Raji (cell line): Measurements from ENCODE around the gene ARHGAP31.

Experiments used
- POLR2A ChIP-seq: IDR thresholded peaks from 2 replicates; pipeline ENCODE4 v1.6.1; 2011; ENCODE audit warnings: low read depth, low read length, control low read depth; ENCODE audit not compliant: insufficient read depth

ARHGAP31 gene

GRCh38 chr3:119326976-119327375 lies 32.8 kb downstream of the ARHGAP31 start:
- no peak for TF ChIP-seq POLR2A

DNA sequence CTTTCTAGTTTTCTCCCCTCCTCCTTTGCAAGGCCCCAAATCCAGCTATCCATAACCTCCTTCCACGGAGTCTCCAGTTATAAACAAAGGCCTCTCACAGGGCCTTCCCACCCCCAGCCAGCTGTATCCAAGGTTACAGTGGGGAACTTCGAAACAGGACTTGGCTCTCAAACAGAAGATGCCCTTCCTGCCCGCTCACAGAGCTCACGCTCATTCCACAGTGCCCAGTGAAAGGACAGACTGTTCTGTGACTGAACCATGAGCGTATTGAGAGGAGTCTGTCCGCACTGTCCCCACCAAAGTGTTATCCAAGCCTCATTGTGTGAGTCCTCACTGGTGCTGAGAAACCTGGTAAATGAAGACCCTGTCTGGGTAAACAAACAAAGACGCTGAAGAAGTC lies 35.4 kb downstream of the ARHGAP31 start:
- TF ChIP-seq POLR2A: no peak

DNA sequence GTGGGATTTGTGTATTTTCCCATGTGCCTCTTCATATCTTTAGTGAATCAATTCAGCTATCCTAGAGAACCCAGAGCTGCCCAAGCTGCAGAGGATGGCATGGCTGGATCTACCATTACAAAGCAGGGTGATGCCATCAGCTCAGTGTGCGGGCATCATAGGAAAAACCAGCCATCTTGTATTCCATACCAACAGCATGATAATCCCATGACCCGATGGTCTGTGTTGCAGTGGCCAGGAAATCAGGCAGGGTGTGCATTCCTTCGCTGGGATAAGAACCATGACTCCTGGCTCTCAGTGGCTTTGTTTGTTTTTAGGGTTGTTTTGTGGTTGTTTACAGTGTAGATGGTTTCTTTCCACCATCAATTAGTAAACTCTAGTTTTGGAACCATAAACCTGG lies 36.0 kb downstream of the ARHGAP31 start:
- TF ChIP-seq POLR2A: no peak

DNA sequence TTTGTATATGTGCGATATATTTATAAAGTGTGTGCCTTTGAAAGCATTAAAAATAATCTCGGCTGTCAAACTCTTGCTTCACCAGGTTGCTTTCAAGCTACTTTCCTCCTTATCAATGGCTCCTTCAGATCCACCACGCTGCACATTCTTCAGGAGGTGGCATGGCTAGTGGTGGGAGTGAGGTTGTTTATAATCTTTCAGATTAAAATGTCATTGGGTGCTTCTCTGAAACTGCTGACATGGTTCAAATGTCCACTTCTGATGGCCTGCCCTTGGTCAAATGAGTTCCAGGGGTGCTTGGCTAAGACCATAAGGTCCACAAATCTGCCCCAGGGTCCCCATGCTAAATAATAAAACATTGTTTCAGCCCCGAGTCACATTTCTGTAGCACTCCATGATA lies 36.7 kb downstream of the ARHGAP31 start:
- no peak for TF ChIP-seq POLR2A

GRCh38 chr3:119331661-119332060 lies 37.5 kb downstream of the ARHGAP31 start:
- TF ChIP-seq POLR2A: no peak

- no peak for TF ChIP-seq POLR2A
Observed at GRCh38 chr3:119333773-119334509, 39.8 kb downstream of the ARHGAP31 start.

- no peak for TF ChIP-seq POLR2A
Observed at GRCh38 chr3:119336823-119337222, 42.6 kb downstream of the ARHGAP31 start.

DNA sequence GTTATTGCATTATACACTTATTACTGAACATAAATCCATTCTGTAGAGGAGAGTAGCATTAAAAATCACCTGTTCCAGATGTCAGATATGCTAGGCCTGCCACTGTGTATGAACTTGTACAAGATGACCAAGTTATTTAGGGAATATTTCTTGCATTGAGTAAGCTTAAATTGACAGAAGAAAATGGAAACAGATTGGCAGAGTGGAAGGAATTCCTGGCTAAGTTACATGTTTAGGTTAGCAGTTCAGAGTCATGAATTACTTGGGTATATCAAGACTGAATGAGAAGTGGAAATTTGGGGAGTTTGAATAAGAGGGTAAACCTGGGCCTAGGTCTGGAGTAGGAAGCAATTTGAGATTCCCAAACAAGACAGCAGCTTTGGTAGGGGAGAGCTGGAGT lies 44.6 kb downstream of the ARHGAP31 start:
- TF ChIP-seq POLR2A: no peak

DNA sequence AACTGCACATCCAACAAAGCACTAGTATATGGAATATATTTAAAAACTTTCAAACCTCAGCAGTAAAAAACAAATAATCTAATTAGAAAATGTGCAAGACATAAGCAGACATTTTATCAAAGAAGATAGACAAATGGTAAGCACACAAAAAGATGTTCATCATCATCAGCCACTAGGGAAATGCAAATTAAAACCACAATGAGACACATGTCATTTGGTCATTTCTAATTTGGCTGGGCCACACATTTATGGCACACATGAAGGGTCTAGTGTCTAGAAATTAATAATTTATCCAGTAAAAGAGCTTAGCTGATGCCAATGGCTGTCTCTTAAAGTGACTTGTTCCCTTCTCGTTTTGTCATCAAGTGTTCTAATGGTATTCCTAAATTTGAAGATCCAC lies 45.8 kb downstream of the ARHGAP31 start:
- no peak for TF ChIP-seq POLR2A

DNA sequence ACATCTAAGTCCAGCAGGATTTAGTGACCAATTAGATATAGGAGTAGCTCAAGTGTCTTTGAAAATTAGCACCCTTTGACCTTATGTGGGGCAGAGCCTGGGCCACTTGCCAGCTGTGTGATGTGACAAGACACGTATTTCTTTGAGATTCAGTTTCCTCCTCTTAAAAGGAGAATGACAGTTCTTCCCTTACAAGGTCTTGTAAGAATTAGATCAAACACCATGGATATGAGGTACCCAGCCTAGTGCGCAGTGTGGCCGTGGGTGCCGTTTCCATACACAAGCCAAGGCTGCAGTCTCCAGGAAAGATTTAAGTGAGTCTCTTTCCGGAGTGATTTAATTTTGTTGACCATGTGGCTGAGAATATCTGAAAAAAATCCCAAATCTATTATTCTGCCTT lies 46.3 kb downstream of the ARHGAP31 start:
- no peak for TF ChIP-seq POLR2A

GRCh38 chr3:119342176-119342575 lies 48.0 kb downstream of the ARHGAP31 start:
- no peak for TF ChIP-seq POLR2A

GRCh38 chr3:119343719-119344118 lies 49.5 kb downstream of the ARHGAP31 start:
- no peak for TF ChIP-seq POLR2A

DNA sequence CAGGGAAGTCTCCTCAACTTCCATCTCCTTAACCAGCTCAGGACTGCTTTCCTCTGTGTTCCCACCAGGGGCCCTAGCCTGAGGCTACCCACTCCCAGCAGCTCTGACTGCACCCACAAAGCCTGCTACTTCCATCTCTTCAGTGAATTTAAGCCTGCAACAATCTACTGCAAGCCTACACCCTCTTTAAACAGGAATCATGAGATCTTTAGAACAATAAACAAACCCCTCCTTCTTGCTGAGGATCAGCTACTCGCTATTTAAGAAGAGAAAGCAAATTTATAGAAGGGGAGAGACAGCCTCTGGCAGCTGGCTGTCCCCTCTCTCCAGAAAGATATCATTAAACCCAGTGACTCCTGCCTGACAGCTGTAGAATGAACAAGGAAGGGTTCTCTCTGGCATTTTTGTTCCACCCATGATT lies 51.9 kb downstream of the ARHGAP31 start:
- TF ChIP-seq POLR2A: no peak

- TF ChIP-seq POLR2A: no peak
Observed at GRCh38 chr3:119347036-119347435, 52.9 kb downstream of the ARHGAP31 start.

- no peak for TF ChIP-seq POLR2A
Observed at GRCh38 chr3:119349354-119350041, 55.3 kb downstream of the ARHGAP31 start.

- TF ChIP-seq POLR2A: no peak
Observed at GRCh38 chr3:119350114-119350513, 55.9 kb downstream of the ARHGAP31 start.

- TF ChIP-seq POLR2A: no peak
Observed at GRCh38 chr3:119351581-119351980, 57.4 kb downstream of the ARHGAP31 start.

- no peak for TF ChIP-seq POLR2A
Observed at GRCh38 chr3:119352034-119352609, 57.9 kb downstream of the ARHGAP31 start.
